HG02610 (cell line): ENCODE measurements around the gene KCNQ5.
A peak's percentile ranks its signal among the peaks of the same experiment; 100 is the strongest.
"Not testable (repeated sequence)": the region's sequence is repeated elsewhere in the genome, so short reads cannot be mapped to it uniquely, and the experiment has no call there.

ENCODE experiments used
- ATAC-seq: cut with Tn5 transposase; IDR thresholded peaks from one replicate; pipeline ENCODE4 v1.9.1; 2021; ENCODE audit warnings: mild to moderate bottlenecking, moderate library complexity; ENCODE audit not compliant: unreplicated experiment

Gene KCNQ5

DNA sequence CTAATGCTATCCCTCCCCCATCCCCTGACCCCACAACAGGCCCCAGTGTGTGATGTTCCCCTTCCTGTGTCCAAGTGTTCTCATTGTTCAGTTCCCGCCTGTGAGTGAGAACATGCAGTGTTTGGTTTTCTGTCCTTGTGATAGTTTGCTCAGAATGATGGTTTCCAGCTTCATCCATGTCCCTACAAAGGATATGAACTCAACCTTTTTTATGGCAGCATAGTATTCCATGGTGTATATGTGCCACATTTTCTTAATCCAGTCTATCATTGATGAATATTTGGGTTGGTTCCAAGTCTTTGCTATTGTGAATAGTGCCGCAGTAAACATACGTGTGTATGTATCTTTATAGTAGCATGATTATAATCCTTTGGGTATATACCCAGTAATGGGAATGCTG, 356.9 kb downstream of the KCNQ5 start:
- ATAC-seq = not testable (repeated sequence)

GRCh38 chr6:72984189-72984831, 362.4 kb downstream of the KCNQ5 start:
- not testable (repeated sequence) for ATAC-seq

- ATAC-seq = no peak
Observed at GRCh38 chr6:72984981-72985665, 363.3 kb downstream of the KCNQ5 start.

- no peak for ATAC-seq
Observed at GRCh38 chr6:72987301-72987700, 365.4 kb downstream of the KCNQ5 start.

DNA sequence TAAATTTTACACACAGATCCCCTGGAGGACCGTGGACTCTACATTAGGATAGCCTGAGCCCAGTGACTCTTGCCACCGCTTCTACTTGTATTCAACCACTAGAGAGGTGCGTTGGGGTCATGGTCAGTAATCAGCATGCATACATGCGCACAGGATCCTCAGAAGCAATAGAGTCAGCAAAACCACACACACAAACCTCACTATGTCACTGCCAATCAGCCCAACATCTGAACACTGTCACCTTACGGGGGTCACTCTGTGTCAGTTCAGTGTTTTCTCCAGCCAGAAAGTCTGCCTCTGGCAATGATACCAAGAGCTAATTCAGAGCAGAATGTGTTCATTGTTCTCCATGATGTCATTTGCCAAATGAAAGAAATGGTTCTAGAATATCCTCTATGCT, 378.1 kb downstream of the KCNQ5 start:
- no peak for ATAC-seq

- no peak for ATAC-seq
Observed at GRCh38 chr6:73000460-73000859, 378.6 kb downstream of the KCNQ5 start.

- ATAC-seq = no peak
Observed at GRCh38 chr6:73002588-73002987, 380.7 kb downstream of the KCNQ5 start.

- ATAC-seq = no peak
Observed at GRCh38 chr6:73003302-73003701, 381.4 kb downstream of the KCNQ5 start.

- no peak for ATAC-seq
Observed at GRCh38 chr6:73004231-73004630, 382.4 kb downstream of the KCNQ5 start.

- ATAC-seq = no peak
Observed at GRCh38 chr6:73004861-73005260, 383.0 kb downstream of the KCNQ5 start.

- no peak for ATAC-seq
Observed at GRCh38 chr6:73006146-73006545, 384.3 kb downstream of the KCNQ5 start.

DNA sequence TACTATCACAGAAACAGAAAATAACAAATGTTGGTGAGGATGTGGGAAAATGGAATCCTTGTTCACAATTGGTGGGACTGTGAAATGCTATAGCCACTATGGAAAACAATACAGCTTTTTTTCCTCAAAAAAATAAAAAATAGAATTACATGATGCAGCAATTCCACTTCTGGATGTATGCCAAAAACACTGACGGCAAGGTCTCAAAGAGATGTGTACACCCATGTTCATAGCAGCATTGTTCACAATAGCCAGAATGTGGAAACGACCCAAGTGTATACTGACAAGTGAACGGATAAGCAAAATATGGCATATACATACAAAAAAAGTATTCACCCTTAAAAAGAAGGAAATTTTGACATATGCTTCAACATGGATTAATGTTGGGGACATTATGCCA, 390.1 kb downstream of the KCNQ5 start:
- ATAC-seq = no peak

DNA sequence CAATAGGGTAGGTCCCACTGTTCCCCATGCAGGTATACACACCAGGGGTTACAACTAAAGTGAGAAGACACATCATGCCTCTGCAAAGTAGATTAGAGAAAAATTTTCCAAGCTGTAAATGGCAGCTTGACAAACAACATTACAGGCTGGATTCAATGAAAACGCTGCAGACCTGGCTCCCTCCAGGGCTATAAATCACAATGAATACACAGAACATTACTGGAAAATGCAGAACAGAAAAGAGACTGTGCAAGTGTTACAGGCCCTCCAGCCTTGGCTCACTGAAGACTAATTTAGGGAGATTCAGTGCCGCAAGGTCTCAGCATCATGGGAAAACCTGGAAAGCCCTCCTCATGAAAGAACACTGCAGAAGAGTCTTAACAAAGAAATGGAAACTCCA, 395.6 kb downstream of the KCNQ5 start:
- ATAC-seq = no peak

DNA sequence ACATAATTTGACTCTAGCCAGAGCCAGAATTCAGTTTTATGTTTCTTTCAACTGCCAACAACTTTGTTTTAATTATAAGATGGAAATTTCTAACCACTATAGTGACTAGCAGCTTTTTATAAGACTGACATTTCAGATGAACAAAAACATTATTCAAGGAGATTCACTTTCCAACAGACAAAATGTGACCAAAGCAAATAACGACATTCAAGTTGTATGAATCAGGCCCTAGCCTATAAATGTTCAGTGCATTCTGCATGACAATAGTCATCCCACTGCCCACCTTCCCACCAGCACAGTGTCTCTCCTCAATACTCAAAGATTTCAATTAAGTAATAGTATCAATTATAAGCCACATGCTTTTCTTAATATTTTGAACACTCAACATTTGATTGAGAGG, 402.7 kb downstream of the KCNQ5 start:
- no peak for ATAC-seq

DNA sequence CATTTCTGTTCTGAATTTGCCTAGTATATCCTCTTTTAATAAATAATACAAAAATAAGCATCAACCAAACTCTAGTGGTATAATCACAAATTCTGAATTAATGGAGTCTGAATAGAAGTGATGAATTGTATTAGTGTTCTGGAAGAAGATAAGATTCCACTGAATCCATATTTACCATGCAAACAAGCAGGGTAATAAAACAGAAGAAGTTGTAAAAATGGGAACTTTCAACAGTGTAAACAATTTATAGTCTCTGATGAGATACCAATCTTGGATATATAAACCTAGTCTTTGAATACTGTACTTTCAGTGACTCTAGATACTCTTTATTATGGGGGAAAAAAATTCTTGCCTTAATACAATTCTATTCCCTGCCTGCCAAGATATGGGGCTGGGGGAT, 405.8 kb downstream of the KCNQ5 start:
- no peak for ATAC-seq

DNA sequence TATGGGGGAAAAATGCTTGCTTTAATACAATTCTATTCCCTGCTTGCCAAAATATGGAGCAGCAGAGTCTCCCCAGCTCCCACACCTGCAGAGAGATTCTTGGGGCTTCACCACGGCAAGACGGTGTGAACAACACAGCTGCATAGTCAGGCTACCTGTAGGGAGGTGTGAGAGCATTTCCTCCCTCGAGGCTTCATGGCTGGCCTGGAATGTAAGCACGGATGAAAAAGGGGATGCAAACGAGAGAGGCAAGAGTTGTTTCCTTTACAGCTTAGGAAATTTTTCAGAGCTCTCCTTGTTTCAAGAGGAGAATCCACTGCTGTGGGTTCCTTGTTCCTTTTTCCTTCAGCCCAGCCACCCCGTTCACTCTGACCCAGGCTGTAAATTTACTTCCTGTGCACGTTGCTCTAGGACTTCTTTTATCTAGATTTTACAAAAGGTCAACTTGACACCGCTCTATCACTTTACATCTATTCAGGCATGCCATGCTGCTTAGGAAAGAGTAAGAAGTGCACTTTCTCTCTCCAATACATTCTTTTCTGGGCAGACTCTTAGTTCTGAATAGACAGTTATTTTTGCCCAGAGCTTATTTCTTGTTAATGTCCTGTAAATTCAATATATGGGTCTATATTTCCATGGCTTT, 406.4 kb downstream of the KCNQ5 start:
- ATAC-seq = no peak

GRCh38 chr6:73028893-73029450, 407.1 kb downstream of the KCNQ5 start:
- ATAC-seq = no peak

- ATAC-seq = peak; percentile 40
Observed at GRCh38 chr6:73030257-73030656, 408.4 kb downstream of the KCNQ5 start.

- ATAC-seq = no peak
Observed at GRCh38 chr6:73030791-73031782, 409.2 kb downstream of the KCNQ5 start.

GRCh38 chr6:73032586-73032985, 410.7 kb downstream of the KCNQ5 start:
- no peak for ATAC-seq

- ATAC-seq = no peak
Observed at GRCh38 chr6:73036689-73037088, 414.8 kb downstream of the KCNQ5 start.
